ENCODE measurements around the gene ADGRB3.
"Not testable (repeated sequence)": the region's sequence is repeated elsewhere in the genome, so short reads cannot be mapped to it uniquely, and the experiment has no call there.

Gene ADGRB3

GRCh38 chr6:68651011-68651985, 16.2 kb downstream of the ADGRB3 start:
- DNase-seq = no peak

- DNase-seq = no peak
Measured at GRCh38 chr6:68652117-68652536, 17.0 kb downstream of the ADGRB3 start.

GRCh38 chr6:68653074-68653705, 18.1 kb downstream of the ADGRB3 start:
- no peak for DNase-seq

- DNase-seq = no peak
Measured at GRCh38 chr6:68653706-68654089, 18.6 kb downstream of the ADGRB3 start.

- DNase-seq = no peak
Measured at GRCh38 chr6:68654134-68654533, 19.1 kb downstream of the ADGRB3 start.

- DNase-seq = no peak
Measured at GRCh38 chr6:68655028-68655427, 19.9 kb downstream of the ADGRB3 start.

- no peak for DNase-seq
Measured at GRCh38 chr6:68657374-68658139, 22.5 kb downstream of the ADGRB3 start.

- no peak for DNase-seq
Measured at GRCh38 chr6:68658338-68658737, 23.3 kb downstream of the ADGRB3 start.

- no peak for DNase-seq
Measured at GRCh38 chr6:68673255-68673654, 38.2 kb downstream of the ADGRB3 start.

- no peak for DNase-seq
Measured at GRCh38 chr6:68675548-68675947, 40.5 kb downstream of the ADGRB3 start.

GRCh38 chr6:68676094-68676493, 41.0 kb downstream of the ADGRB3 start:
- DNase-seq = not testable (repeated sequence)

GRCh38 chr6:68677058-68677457, 42.0 kb downstream of the ADGRB3 start:
- no peak for DNase-seq

GRCh38 chr6:68679399-68679798, 44.3 kb downstream of the ADGRB3 start:
- DNase-seq = no peak

- no peak for DNase-seq
Measured at GRCh38 chr6:68680264-68680663, 45.2 kb downstream of the ADGRB3 start.

- no peak for DNase-seq
Measured at GRCh38 chr6:68689910-68690309, 54.8 kb downstream of the ADGRB3 start.

GRCh38 chr6:68691120-68691519, 56.0 kb downstream of the ADGRB3 start:
- DNase-seq = no peak

GRCh38 chr6:68693271-68693670, 58.2 kb downstream of the ADGRB3 start:
- DNase-seq = no peak

- DNase-seq = no peak
Measured at GRCh38 chr6:68695403-68695802, 60.3 kb downstream of the ADGRB3 start.

GRCh38 chr6:68695838-68696237, 60.8 kb downstream of the ADGRB3 start:
- no peak for DNase-seq

GRCh38 chr6:68697394-68697793, 62.3 kb downstream of the ADGRB3 start:
- no peak for DNase-seq

GRCh38 chr6:68701159-68701558, 66.1 kb downstream of the ADGRB3 start:
- no peak for DNase-seq

- DNase-seq = no peak
Measured at GRCh38 chr6:68704485-68704884, 69.4 kb downstream of the ADGRB3 start.

GRCh38 chr6:68709091-68709490, 74.0 kb downstream of the ADGRB3 start:
- no peak for DNase-seq
